VCaP (cell line): Measurements from ENCODE around the gene CRIM1.
A peak's percentile ranks its signal among the peaks of the same experiment; 100 is the strongest.

Source experiments
- H3K27ac ChIP-seq: fragments of 450-650 bp; 2 replicates; pipeline ENCODE4 v1.5.1; 2017
- CTCF ChIP-seq: fragments of 450-650 bp; conservative IDR thresholded peaks from 2 replicates; pipeline ENCODE4 v1.5.1; 2017; ENCODE audit warnings: mild to moderate bottlenecking, moderate library complexity

The CRIM1 gene

GRCh38 chr2:36586672-36587071 lies 231.1 kb downstream of the CRIM1 start:
- no peak overlapping the region for H3K27ac ChIP-seq
- TF ChIP-seq CTCF: no peak

- no peak overlapping the region for H3K27ac ChIP-seq
Observed at GRCh38 chr2:36587101-36587500, 231.5 kb downstream of the CRIM1 start.

GRCh38 chr2:36587556-36587955 lies 232.0 kb downstream of the CRIM1 start:
- H3K27ac ChIP-seq: no peak overlapping the region

More at GRCh38 chr2:36587101-36587500, 231.5 kb downstream of the CRIM1 start:
- TF ChIP-seq CTCF: no peak

GRCh38 chr2:36589230-36589630 lies 233.7 kb downstream of the CRIM1 start:
- H3K27ac ChIP-seq: no peak overlapping the region
- no peak for TF ChIP-seq CTCF

More at GRCh38 chr2:36587556-36587955, 232.0 kb downstream of the CRIM1 start:
- no peak for TF ChIP-seq CTCF

GRCh38 chr2:36594849-36595248 lies 239.3 kb downstream of the CRIM1 start:
- no peak for TF ChIP-seq CTCF
- no peak overlapping the region for H3K27ac ChIP-seq

- H3K27ac ChIP-seq: no peak overlapping the region; the same call in 1 of the 2 replicates
Observed at GRCh38 chr2:36596397-36596796, 240.8 kb downstream of the CRIM1 start.

GRCh38 chr2:36597003-36597531 lies 241.5 kb downstream of the CRIM1 start:
- no peak for TF ChIP-seq CTCF

More at GRCh38 chr2:36596397-36596796, 240.8 kb downstream of the CRIM1 start:
- TF ChIP-seq CTCF: no peak

More at GRCh38 chr2:36597003-36597531, 241.5 kb downstream of the CRIM1 start:
- peak overlapping the region; percentile 81 for H3K27ac ChIP-seq
